K562 (cell line): ENCODE data around the gene EGFL7. TPM values are rescaled to one million over a fixed set of nuclear protein-coding genes. Genes with fewer than 3 reads are reported as not detected.

Experiments used
- CTCF ChIP-seq, 3 experiments: IDR thresholded peaks in 2 of 3; conservative IDR thresholded peaks in 1 of 3; 2 replicates each; pipeline ENCODE4 v1.5.1; 2011 to 2012; ENCODE audit warnings: low read length in 3 of 3, mild to moderate bottlenecking in 3 of 3, control low read depth in 2 of 3, improper control_type of control experiment in 1 of 3, inconsistent platforms in 1 of 3, low read depth in 1 of 3, mixed read lengths in 1 of 3, moderate library complexity in 1 of 3; ENCODE audit not compliant: insufficient read depth in 2 of 3
- EP300 ChIP-seq: IDR thresholded peaks from 2 replicates; pipeline ENCODE4 v1.6.1; 2012; ENCODE audit warnings: low read length, improper control_type of control experiment
- HNRNPK ChIP-seq: fragments of 200-400 bp; formaldehyde crosslinking; IDR thresholded peaks from one replicate; pipeline ENCODE4 v1.6.1; 2018; ENCODE audit warnings: mild to moderate bottlenecking, low read depth, low read length; ENCODE audit not compliant: poor library complexity, severe bottlenecking
- MGA ChIP-seq: fragments of 450-650 bp; IDR thresholded peaks from 2 replicates; pipeline ENCODE4 v1.6.1; 2016; ENCODE audit warnings: mild to moderate bottlenecking, moderate library complexity
- RBM39 ChIP-seq: fragments of 200-400 bp; formaldehyde crosslinking; optimal IDR thresholded peaks from 2 replicates; pipeline ENCODE3; 2018; ENCODE audit warnings: low read depth, low read length
- TGIF2 ChIP-seq: sonication (generic); formaldehyde crosslinking; IDR thresholded peaks from 2 replicates; pipeline ENCODE4 v1.8.1; 2022; ENCODE audit warnings: mild to moderate bottlenecking, missing genetic modification reagents, moderate library complexity
- ZZZ3 ChIP-seq: fragments of 450-650 bp; IDR thresholded peaks from 2 replicates; pipeline ENCODE4 v1.6.1; 2016; ENCODE audit warnings: antibody characterized with exemption, mild to moderate bottlenecking, moderate library complexity
- polyA plus RNA-seq, 8 experiments: library from polyadenylated mRNA; depleted of rRNA in 4 of 8; stranded (reverse) in 5 of 8; unstranded in 3 of 8; fragments of >200 nt; fragmentation: Nextera tagmentation in 2 of 8; fragmentation: Illumina TruSeq in 1 of 8; extraction: Ambion mirVana in 2 of 8; extraction: Trizol in 1 of 8; gene quantifications; 2 replicates each; pipeline versions ENCODE4 v1.2.1 to v1.2.3, GENCODE V29; 2011 to 2014; ENCODE audit warnings: inconsistent platforms in 1 of 8, missing spikeins in 1 of 8
- total RNA-seq, 7 experiments: library from RNA; depleted of rRNA in 6 of 7; stranded (reverse); fragments of >200 nt in 6 of 7; fragmentation: Illumina TruSeq in 2 of 7; extraction: Trizol in 2 of 7; gene quantifications; 2 replicates each; pipeline versions ENCODE4 v1.2.1 to v1.2.3, GENCODE V29; 2011 to 2021; ENCODE audit warnings: low replicate concordance in 1 of 7

Gene EGFL7
- total and polyA plus RNA-seq, 9 of the 15 experiments (the other 6 are each of a cell fraction or from before 2014, with no cell fraction given) = 1.5 to 286 (median 55.5) TPM

- TF ChIP-seq MGA (no peak), HNRNPK (no peak), ZZZ3 (no peak), TGIF2 (no peak), RBM39 (no peak), EP300 (no peak), CTCF (IDR thresholded peaks at IDR 0.05 in 2 of 3, conservative IDR thresholded peaks at IDR 0.05 in 1 of 3; ENCODE audit: insufficient read depth in 2 of 3, low read depth in 1 of 3, low read length in 3 of 3) (no peak)
These were observed 27.5 kb downstream of the EGFL7 start (continued) for GRCh38 chr9:136690104-136690805.
